Eye (tissue), 1 donor: ENCODE results near the gene MLNR.

Experiments used
- DNase-seq: peaks from one replicate; pipeline ENCODE4 v3.0.0-alpha.2; 2015

Gene MLNR, protein sequence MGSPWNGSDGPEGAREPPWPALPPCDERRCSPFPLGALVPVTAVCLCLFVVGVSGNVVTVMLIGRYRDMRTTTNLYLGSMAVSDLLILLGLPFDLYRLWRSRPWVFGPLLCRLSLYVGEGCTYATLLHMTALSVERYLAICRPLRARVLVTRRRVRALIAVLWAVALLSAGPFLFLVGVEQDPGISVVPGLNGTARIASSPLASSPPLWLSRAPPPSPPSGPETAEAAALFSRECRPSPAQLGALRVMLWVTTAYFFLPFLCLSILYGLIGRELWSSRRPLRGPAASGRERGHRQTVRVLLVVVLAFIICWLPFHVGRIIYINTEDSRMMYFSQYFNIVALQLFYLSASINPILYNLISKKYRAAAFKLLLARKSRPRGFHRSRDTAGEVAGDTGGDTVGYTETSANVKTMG

DNA sequence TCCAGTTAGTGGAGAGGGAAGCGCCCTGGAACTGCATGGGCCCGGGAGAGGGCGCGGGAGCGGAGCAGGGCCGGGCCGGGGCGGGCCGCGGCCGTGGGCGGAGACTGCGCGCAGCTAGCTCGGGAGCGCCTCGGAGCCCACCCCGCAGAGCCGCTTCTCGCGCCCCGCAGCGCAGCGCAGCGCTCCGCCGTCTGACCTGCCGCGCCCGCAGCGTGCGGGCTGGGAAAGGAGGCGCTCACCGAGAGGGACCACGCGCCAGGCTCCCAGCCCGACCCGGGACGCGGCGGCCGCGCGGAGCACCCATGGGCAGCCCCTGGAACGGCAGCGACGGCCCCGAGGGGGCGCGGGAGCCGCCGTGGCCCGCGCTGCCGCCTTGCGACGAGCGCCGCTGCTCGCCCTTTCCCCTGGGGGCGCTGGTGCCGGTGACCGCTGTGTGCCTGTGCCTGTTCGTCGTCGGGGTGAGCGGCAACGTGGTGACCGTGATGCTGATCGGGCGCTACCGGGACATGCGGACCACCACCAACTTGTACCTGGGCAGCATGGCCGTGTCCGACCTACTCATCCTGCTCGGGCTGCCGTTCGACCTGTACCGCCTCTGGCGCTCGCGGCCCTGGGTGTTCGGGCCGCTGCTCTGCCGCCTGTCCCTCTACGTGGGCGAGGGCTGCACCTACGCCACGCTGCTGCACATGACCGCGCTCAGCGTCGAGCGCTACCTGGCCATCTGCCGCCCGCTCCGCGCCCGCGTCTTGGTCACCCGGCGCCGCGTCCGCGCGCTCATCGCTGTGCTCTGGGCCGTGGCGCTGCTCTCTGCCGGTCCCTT lies at the start of gene MLNR:
TSS of gene MLNR (plus strand) at position 303 of the 820 bp plus-strand sequence. CDS start at position 303, 0 bp downstream.
- DNase-seq = peak; percentile 68

DNA sequence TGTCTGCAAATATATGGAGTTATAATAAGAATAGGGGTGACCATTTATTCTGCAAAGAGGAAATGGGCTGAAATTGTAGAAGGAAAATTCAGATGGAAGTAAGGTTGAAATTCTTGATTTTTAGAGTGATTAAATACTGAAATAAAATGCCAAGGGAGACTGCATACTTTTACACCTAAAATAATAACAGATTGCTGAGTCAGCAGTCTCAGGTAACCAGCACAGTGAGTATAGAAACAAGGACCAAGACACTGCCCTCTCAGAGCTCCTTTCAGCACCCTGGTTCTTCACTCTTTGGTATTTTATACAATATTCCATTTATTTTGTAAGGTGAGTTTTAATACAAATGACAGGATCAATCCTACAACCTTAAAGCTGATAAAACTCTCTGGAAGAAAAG lies 48.8 kb upstream of the MLNR start:
- no peak for DNase-seq

DNA sequence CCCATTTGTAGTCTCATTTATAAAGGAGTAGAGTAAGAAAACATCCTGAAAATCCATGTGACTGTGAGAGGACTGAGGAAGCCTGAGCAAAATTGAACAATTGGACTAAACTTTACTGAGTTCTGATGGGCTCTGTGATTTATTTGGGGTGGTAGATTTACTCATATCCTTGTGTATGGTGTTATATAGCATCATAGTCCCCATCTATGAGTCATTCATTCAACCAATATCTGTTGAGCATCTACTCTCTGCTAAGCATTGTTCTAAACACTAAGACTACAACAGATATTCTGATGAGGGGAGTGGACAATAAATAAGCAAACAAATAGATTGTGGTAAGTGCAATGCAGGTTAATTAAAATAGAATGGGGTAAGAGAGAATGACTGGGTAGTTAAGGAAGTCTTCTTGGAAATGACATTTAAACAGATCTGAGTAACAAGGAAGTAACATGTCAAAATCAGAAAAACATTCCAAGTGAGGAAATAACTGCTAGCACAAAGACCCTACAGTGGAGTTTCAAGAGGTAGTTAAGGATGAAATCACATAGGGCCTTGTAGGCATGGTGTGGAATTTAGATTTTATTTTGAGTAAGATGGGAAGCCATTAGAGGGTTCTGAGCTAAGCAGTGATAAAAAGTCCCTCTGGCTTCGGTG lies 36.3 kb upstream of the MLNR start:
- DNase-seq = no peak

DNA sequence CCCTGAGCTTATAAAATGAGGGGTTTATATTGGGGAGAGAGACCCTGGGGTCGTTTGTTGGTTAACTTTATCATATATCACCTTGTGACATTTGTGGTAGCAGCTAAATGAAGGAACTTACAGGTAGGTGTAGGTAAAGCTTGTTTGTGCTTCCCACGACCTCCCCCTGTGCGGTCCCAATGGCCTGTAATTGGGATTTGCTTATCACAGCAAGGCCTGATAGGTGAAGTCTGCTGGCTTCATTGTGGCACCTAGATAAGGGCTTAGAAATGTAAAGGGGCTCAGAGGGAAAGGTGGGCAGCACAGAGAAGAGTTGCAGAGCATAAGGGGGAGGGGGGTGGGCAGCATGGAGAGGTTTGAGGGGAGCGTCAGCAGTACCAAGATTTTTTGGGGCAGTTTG lies 35.5 kb upstream of the MLNR start:
- no peak for DNase-seq

DNA sequence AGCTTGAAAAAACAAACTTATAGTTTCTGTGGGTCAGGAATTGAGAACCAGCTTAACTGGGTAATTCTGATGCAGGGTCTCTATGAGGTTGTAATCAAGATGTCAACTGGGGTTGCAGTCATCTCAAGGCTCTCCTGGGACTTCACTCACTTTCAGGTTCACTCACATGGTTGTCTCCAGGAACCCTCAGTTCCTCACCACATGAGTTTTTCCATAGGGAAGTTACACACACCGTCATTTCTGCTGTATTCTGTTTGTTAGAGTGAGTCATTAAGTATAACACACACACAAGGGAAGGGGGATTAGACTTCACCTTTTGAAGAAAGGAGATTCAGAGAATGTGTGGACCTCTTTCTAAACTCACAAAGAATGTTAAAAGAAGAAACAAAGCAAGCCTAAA lies 34.9 kb upstream of the MLNR start:
- DNase-seq = no peak

DNA sequence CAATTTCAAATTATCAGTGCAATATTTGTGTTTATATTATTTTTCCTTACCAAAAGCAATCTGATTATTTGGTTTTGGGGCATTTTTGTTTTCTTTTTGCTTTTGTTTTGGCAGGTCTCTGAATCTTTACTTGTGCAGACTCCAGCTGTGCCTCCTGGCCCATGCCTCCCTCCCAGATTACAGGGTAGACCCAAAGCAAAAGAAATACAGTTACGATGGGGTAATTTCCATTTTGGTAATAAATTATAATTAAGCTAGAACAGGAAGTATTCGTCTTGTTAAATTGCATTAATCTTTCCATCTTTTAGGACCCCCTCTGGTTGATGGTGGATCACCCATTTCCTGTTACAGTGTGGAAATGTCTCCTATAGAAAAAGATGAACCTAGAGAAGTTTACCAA lies 29.2 kb upstream of the MLNR start:
- no peak for DNase-seq

DNA sequence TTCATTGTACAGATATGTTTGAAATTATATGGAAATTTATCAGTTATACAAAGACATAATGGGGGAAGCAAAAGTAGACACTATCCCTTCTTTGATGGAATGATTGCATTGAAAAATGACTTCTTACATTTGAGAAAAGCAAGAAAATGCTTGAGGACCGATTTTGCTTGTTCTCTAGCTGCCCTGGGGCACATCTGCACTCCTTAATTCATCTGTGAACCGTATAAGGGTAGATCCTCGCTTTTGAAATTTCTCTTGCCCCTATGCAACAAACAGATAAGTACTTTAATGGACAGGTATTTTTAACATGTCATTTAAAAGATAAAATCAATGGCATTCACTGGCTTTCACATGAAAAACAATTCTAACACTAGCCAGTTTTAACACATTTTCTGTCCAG lies 13.5 kb upstream of the MLNR start:
- DNase-seq = no peak

DNA sequence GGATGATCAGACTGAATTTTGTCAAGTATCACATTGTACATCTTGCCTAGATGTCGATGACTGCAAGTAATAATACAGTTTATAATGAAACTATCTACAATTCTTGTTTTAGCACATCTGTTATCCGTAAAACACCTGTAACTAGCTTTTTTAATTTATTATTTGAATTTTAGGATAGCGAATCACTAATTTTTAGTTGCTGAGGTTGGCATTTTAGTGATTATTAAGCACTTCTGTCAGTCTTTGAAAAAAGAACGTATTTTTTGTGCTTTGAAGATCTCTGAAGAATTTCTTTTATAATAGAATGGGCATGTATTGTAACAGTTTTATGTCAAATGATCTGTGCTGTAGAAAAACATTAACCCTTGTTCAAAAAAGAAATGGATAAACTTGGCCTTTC lies 11.5 kb upstream of the MLNR start:
- DNase-seq = no peak

DNA sequence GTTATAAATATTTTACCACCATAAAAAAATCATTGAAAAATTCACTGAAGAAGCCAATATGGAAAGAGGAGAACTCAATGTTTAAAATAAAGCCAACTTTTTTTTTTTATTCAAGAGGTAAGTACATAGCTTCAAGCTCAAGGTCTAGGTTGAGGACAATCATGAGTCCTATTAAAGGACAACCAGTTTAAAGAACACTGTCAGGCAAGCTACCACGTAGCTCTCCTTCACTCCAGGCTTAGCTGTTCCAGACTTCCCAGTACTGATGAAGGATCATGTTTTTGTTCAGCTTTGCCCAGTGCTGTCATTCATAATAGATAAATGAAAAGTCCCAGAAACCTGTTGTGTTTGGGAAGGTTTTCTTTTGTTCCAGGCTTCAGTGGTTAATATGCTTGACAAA lies 10.0 kb upstream of the MLNR start:
- no peak for DNase-seq

DNA sequence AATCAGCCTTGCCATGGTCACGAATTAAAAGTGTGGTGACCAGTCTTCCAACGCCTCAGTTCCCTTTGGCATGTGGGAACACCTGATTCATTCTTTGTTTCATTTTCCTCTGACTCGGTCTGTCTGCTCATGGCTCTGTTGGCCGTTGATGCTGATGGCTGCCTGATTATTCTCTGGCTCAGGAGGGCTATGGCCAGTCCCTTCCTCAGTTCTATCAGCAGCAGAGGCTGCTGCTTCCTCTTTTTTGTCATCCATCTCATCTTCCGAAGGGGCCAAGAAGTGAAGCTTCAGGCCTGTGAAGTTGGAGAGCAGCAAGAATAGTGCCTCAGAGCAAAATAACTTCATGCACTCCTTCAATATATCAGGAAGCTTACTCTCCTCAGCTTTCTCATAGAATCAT lies 9.5 kb upstream of the MLNR start:
- DNase-seq = no peak

DNA sequence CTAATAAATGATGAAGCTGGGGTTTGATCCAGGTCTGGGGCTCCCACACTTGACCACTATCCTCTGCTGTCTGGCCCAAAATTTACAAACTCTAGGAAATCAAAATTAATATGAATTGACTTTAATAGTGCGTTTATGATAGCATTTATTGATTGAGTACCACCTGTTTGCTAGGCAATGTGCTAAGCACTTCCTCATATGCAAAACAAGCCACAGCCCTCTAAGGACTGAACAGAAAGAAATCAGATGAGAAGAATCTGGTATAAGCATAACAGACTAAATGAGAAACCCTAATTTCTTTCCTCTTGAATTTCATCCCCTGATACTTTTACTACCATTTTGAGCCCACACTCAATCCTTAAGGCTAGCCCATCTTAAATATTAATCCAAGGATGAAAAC lies 6.6 kb upstream of the MLNR start:
- no peak for DNase-seq

DNA sequence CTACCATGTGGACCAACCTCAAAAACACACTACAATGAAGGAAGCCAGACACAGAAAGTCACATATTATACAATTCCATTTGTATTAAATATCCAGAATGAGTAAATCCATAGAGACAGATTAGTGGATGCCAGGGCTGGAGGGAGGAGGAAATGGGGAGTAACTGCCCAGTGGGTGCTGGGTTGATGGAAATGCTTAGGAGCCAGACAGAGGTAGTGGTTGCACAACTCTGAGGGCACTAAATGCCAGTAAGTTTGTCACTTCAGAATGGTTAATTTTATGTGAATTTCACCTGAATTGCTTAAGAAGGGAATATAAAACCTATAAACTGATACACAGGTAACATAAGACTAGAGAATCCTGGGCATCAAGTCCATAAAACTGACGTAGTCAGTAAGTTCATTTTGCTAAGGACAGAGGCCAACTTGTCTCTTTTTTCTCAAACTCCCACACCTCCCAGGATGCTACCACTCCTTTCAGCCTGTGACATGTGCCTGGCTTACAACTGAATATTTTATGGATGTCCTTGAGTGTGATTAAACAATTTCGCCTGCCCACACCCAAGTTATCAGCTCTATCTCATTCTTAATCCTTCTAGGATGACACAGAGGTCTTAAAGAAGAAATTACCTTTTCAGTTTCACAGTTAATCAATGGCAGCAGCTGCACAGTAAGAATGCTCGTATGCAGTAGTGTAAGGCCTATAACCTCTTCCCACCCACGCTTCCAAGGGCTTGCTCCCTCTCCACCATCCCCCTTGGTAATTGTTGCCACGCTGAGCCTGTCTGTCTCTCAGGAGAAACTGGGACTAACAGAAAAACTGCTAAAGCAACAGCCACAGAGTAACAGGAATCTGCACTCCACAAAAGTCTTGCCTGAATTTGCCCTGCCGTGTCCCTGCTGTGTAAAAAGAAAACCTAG lies 5.9 kb upstream of the MLNR start:
- DNase-seq = no peak

DNA sequence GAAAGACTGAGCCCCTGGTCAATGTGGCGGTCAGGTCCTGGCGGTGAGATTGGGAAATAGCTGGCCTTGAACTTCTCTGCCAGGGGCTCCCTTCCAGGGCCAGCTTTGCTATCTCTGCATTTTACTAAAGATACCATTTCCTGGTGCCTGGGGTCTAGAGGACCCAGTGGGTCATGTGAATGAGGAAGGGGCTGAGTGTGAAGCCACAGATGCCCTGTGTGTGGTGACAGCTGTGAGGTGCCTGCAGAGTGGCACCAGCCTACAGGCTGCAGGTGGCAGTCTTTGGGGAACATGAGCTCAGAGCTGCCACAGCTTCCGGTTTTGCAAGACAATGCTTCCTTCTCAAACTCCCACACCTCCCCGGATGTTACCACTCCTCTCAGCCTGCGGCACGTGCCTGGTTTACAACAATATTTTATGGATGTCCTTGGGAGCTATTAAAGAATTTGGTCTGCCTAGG lies 5.2 kb upstream of the MLNR start:
- DNase-seq = no peak

DNA sequence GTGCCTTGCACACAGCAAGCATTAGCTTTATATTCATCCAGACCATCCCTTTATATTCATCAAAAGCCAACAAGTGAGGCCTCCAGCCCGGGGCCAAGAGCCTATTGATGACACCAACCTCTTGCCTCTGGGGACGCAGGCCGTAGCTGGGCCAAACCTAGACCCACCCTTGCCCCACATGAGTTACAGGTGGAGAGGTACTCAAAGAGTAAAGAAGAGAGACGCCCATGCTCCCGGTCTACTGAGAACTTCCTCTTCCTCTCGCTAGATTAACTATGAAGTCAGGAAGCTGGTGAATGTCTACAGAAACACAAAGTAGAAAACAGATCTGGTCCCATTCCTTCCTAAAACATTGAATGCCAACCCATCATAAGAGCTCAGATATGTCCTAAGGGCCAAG lies 3.8 kb upstream of the MLNR start:
- DNase-seq = no peak

DNA sequence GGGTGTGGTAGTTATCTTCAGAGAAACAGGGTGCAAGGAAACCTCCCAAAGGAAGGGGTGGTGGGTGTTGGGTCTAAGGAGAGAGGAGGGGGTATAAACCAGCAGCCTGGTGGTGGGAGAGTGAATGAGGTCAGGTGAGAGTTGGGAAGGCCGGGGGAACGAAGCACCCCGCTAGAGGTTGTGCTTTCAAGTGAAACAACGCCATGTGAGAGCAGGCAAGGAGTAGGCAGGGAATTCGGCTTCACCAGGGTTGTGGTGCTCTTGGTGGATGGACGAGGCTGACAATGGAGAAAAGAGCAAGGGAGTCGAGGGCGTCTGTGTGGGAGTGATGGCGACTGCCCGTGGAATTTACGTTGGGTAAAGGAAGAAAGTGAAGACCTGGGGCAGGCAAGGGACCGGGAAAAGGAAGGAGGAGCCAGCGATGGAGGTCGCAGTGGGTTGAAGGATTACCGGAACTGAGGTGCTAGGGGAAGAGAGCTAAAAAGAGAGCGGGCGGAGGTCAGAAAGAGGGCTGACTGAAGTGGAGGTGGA lies 2.1 kb upstream of the MLNR start:
- no peak for DNase-seq

DNA sequence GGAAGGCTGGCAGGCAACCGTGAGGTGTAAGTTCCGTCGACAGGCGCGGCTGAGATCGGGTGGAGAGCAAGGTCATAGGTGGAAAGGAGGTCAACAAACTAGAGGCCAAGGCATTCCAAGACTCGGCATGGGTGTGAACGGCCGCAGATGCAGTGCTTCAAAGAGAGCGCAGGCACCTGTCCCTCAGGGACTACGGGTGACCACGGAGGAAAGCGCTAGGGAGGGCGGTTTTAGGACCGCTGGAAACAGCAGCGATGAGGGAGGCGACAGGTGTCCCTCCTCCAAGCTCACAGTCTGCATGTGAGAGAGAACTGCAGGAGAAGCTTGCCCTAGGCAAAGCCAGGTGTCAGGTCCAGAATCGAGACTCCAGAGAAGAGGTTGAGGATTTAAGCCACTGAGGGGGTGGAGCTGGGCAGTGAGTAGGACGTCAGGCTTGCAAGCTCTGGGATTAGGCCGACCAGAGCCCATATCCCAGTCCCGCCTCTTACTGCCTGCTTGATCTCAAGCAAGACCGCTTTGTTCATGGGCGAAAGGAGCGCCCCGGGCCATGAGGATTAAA lies 1.6 kb upstream of the MLNR start:
- peak; percentile 67 for DNase-seq

DNA sequence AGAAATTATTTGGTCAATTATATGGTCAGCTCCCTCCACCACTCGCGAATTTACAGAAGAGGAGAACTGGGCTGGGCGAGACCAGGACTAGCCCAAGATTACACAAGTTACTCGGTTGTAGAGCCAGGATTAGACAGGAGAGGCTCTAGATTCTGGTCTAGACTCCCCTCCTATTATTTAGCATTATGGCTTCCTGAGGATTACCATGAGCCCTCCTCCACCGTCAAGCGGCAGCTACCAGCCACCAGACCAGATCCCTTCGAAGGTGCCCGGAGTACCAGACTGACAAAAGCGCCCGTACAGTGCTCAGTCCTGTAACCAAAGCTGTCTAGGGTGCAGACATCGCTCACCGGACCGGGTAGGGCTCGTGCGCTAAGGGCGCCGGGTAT lies 497 bp upstream of the MLNR start:
- peak; percentile 67 for DNase-seq

DNA sequence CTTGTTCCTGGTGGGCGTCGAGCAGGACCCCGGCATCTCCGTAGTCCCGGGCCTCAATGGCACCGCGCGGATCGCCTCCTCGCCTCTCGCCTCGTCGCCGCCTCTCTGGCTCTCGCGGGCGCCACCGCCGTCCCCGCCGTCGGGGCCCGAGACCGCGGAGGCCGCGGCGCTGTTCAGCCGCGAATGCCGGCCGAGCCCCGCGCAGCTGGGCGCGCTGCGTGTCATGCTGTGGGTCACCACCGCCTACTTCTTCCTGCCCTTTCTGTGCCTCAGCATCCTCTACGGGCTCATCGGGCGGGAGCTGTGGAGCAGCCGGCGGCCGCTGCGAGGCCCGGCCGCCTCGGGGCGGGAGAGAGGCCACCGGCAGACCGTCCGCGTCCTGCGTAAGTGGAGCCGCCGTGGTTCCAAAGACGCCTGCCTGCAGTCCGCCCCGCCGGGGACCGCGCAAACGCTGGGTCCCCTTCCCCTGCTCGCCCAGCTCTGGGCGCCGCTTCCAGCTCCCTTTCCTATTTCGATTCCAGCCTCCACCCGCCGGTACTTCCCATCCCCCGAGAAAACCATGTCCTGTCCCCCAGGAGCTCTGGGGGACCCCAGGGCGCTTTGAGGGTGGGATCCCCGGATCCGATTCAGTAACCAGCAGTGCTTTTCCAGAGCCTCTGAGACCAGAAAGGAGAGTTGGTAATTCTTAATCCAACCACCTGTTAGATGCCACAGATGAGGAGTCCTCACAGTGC lies 885 bp downstream of the MLNR start:
- DNase-seq = peak; percentile 52

DNA sequence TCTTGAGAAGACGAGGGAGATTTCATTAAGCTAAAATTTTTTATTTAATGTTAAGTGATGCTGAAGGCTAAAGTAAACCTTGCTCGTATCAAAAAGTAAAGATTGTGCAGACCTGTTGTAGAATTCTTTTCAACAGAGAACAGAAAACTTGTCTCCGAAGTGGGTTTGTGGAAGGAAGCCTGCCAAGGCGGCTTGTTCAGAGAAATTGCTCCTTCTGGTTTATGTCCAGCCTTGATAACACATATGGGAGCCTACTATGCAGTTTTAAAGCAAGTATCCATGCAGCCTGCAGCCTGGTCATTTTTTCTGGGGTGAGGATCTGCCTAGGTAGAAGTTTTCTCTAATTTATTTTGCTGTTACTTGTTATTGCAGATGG lies 1.4 kb downstream of the MLNR start:
- DNase-seq = no peak

DNA sequence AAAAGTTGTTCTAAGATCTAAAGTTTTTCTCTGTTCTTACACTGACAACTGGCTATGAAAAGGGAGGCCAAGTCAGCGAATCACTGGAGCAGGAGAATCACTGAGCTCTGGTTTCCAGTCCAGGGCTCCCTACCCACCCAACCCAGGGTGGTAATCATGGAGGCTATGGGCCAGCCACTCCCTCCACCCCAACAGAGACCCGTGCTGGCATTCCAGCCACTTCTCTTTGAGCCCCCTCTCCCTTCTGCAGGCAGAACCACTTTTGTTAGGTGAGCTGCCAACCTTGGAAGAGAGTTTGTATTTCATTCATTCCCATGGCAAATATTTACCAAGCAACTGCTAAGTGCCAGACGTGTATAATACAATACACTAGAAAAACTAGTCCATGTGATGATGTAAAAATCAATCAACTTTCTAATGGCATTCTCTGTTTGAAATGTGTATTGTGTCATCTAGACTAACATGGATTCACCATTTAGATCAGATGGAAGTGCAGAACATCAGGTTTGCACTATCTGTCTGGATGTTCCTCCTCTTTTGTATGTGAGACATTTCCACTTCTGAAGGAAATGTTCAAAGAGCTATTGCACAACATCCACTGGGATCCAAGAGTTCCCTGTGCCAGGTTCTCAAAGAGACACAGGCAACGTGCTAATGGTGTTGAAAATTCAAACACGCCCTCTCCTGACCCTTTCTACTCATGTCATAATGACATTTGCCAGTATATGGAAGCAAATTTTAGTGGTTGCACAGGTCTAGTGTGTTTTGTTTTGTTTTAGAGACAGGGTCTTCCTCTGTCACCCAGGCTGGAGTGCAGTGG lies 5.3 kb downstream of the MLNR start:
- DNase-seq = no peak
